ENCODE measurements around the gene ATP7B. TPM values are rescaled to one million over a fixed set of nuclear protein-coding genes. Genes with fewer than 3 reads are reported as not detected.

Gene ATP7B
- total and polyA plus RNA-seq, 2 donors (not counting 3 experiments of a cell fraction or from before 2014, with no cell fraction given), result 4.2 to 8.0 TPM

- Histone ChIP-seq H3K9me1 (replicated peaks; ENCODE audit: control insufficient read depth, extremely low read depth, insufficient read depth, low read length) (no peaks in the 10 kb centered on the region), H2AFZ (ENCODE audit: low read depth, low read length) (no peak overlapping the region), H3K9ac (replicated peaks; ENCODE audit: extremely low read depth, insufficient read depth, low read length) (no peak overlapping the region), H4K20me1 (replicated peaks; ENCODE audit: control insufficient read depth, extremely low read depth, insufficient read depth, low read length) (no peaks in the 10 kb centered on the region), H3K4me2 (ENCODE audit: insufficient read depth, low read length) (no peak overlapping the region), H3K79me2 (ENCODE audit: control insufficient read depth, insufficient read depth, low read length) (no peaks in the 10 kb centered on the region), H3K36me3 (ENCODE audit: control insufficient read depth in 2 of 2, extremely low read depth in 1 of 2, insufficient read depth in 2 of 2, low read length in 2 of 2) (no peaks in the 10 kb centered on the region), H3K27ac (ENCODE audit: insufficient read depth, low read depth, low read length) (no peak overlapping the region), H3K4me1 (ENCODE audit: control insufficient read depth, extremely low read depth, insufficient read depth, low read length) (no peaks in the 10 kb centered on the region), H3K4me3 (replicated peaks in 1 of 3; ENCODE audit: insufficient read depth in 1 of 3, low read depth in 1 of 3, low read length in 3 of 3) (no peak overlapping the region), H3K9me3 (replicated peaks; ENCODE audit: control insufficient read depth, insufficient read depth, low read length) (no peaks in the 10 kb centered on the region), H3K27me3 (ENCODE audit: control insufficient read depth in 2 of 2, insufficient read depth in 2 of 2, low read length in 2 of 2) (no peaks in the 10 kb centered on the region)
- dilution Hi-C loops (cut with MboI; ENCODE audit: extremely low pct_ligation_motif_present, low sequenced_read_pairs) (no loop called here), intact Hi-C loops (cut with micrococcal nuclease) (no loop called here)
- DNase-seq (ENCODE audit: low read depth, low spot score) (no peak), FAIRE-seq (no peak)
- ChIA-PET CTCF (interaction anchor here (1.6 kb wide), 1 partner anchor 21 kb away, joined by 3 read pairs; no protein-coding TSS in a partner anchor), POLR2A (no interaction called here)
- no TSS peak for BruUV-seq (replicated peaks)
- TF ChIP-seq, protein P1, sequence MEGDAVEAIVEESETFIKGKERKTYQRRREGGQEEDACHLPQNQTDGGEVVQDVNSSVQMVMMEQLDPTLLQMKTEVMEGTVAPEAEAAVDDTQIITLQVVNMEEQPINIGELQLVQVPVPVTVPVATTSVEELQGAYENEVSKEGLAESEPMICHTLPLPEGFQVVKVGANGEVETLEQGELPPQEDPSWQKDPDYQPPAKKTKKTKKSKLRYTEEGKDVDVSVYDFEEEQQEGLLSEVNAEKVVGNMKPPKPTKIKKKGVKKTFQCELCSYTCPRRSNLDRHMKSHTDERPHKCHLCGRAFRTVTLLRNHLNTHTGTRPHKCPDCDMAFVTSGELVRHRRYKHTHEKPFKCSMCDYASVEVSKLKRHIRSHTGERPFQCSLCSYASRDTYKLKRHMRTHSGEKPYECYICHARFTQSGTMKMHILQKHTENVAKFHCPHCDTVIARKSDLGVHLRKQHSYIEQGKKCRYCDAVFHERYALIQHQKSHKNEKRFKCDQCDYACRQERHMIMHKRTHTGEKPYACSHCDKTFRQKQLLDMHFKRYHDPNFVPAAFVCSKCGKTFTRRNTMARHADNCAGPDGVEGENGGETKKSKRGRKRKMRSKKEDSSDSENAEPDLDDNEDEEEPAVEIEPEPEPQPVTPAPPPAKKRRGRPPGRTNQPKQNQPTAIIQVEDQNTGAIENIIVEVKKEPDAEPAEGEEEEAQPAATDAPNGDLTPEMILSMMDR (IDR thresholded peaks at IDR 0.05; ENCODE audit: extremely low read depth in 1 of 2, insufficient read depth in 1 of 2, low read depth in 1 of 2, low read length in 2 of 2), result no peak
- TF ChIP-seq FOS (IDR thresholded peaks at IDR 0.05; ENCODE audit: borderline replicate concordance, insufficient read depth, low read length) (no peak), GATA2 (IDR thresholded peaks at IDR 0.05; ENCODE audit: insufficient read depth, insufficient read length, low read depth, low read length) (no peak), EZH2 (IDR thresholded peaks at IDR 0.05; ENCODE audit: borderline replicate concordance, low read depth, low read length, severe bottlenecking) (no peak), MYC (IDR thresholded peaks at IDR 0.05; ENCODE audit: low read depth, low read length) (no peak), JUN (IDR thresholded peaks at IDR 0.05; ENCODE audit: borderline replicate concordance, insufficient read depth, insufficient read length, low read depth) (no peak), POLR2A (IDR thresholded peaks at IDR 0.05; ENCODE audit: low read depth, low read length) (no peak), POLR2AphosphoS5 (IDR thresholded peaks at IDR 0.05; ENCODE audit: insufficient read depth, low read depth, low read length) (no peak)
- TF ChIP-seq, protein P2, sequence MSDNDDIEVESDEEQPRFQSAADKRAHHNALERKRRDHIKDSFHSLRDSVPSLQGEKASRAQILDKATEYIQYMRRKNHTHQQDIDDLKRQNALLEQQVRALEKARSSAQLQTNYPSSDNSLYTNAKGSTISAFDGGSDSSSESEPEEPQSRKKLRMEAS (IDR thresholded peaks at IDR 0.05; ENCODE audit: insufficient read depth, insufficient read length), result no peak
Observed at GRCh38 chr13:51925865-51926527, 85.3 kb downstream of the ATP7B start.
